NCI-H146 treated with DMSO at 0.1 percent for 48 hours (cell line): ENCODE data around the gene WBP11.

ENCODE experiments used
- DNase-seq: peaks from one replicate; lab custom pipeline; 2025; ENCODE audit not compliant: unreplicated experiment; lab: John Stamatoyannopoulos, UW

Gene WBP11

GRCh38 chr12:14825256-14825655 lies 22.0 kb upstream of the WBP11 start:
- no peak for DNase-seq

GRCh38 chr12:14824012-14824634 lies 20.8 kb upstream of the WBP11 start:
- no peak for DNase-seq

GRCh38 chr12:14814014-14814413 lies 10.7 kb upstream of the WBP11 start, which contains the start of gene SMCO3:
Gene SMCO3 (minus strand): TSS chr12:14814182. CDS start chr12:14806680, 7,502 bp downstream.
- DNase-seq: no peak

GRCh38 chr12:14811486-14811885 lies 8.2 kb upstream of the WBP11 start:
- no peak for DNase-seq

- no peak for DNase-seq
Measured at GRCh38 chr12:14810953-14811483, 7.7 kb upstream of the WBP11 start.

GRCh38 chr12:14810167-14810952 lies 7.1 kb upstream of the WBP11 start:
- DNase-seq: no peak

- no peak for DNase-seq
Measured at GRCh38 chr12:14803830-14804160, 517 bp upstream of the WBP11 start.

- no peak for DNase-seq
Measured at GRCh38 chr12:14802721-14803010, 612 bp downstream of the WBP11 start.

- no peak for DNase-seq
Measured at GRCh38 chr12:14802247-14802646, 1.0 kb downstream of the WBP11 start.

GRCh38 chr12:14795028-14795448 lies 8.2 kb downstream of the WBP11 start:
- no peak for DNase-seq

- DNase-seq: no peak
Measured at GRCh38 chr12:14785568-14785967, 17.7 kb downstream of the WBP11 start.

GRCh38 chr12:14784471-14784870 lies 18.8 kb downstream of the WBP11 start:
- no peak for DNase-seq

GRCh38 chr12:14782756-14783155 lies 20.5 kb downstream of the WBP11 start:
- no peak for DNase-seq

GRCh38 chr12:14781563-14781962 lies 21.7 kb downstream of the WBP11 start:
- no peak for DNase-seq

GRCh38 chr12:14780859-14781258 lies 22.4 kb downstream of the WBP11 start:
- DNase-seq: no peak

GRCh38 chr12:14779834-14780233 lies 23.4 kb downstream of the WBP11 start:
- no peak for DNase-seq

GRCh38 chr12:14777271-14777670 lies 26.0 kb downstream of the WBP11 start:
- DNase-seq: peak; percentile 18

GRCh38 chr12:14776236-14776961 lies 26.9 kb downstream of the WBP11 start:
- no peak for DNase-seq

- no peak for DNase-seq
Measured at GRCh38 chr12:14775636-14775980, 27.7 kb downstream of the WBP11 start.

- DNase-seq: no peak
Measured at GRCh38 chr12:14774906-14775635, 28.2 kb downstream of the WBP11 start.
